GM23338 (cell line): Measurements from ENCODE around the gene GPR176. TPM values are rescaled to one million over a fixed set of nuclear protein-coding genes. Genes with fewer than 3 reads are reported as not detected.

ENCODE experiments used
- ATAC-seq: fragments of 200-7000 bp; cut with Tn5 transposase; 3 replicates; pipeline ENCODE4 v1.9.1; 2020
- DNase-seq: peaks from one replicate; pipeline ENCODE4 v3.0.0-alpha.2; 2015; ENCODE audit warnings: low spot score
- H2AFZ ChIP-seq: fragments of 200-600 bp; sonication (generic); 2 replicates; pipeline ENCODE4 v1.8.0; 2016; ENCODE audit warnings: antibody characterized with exemption, mild to moderate bottlenecking, moderate library complexity
- H3F3A ChIP-seq: fragments of 200-600 bp; sonication (generic); replicated peaks from 2 replicates; pipeline ENCODE4 v1.8.0; 2017; ENCODE audit warnings: antibody characterized with exemption, mixed run types, low read depth
- H3K27ac ChIP-seq: fragments of 200-600 bp; sonication (generic); 2 replicates; pipeline ENCODE4 v1.6.1; 2016; ENCODE audit warnings: low read depth
- H3K27me3 ChIP-seq: fragments of 200-600 bp; sonication (generic); 2 replicates; pipeline ENCODE4 v1.8.0; 2016; ENCODE audit warnings: mild to moderate bottlenecking, mixed run types, moderate library complexity; ENCODE audit not compliant: insufficient read depth
- H3K36me3 ChIP-seq: fragments of 200-600 bp; sonication (generic); 2 replicates; pipeline ENCODE4 v1.8.0; 2016; ENCODE audit warnings: mild to moderate bottlenecking; ENCODE audit not compliant: insufficient read depth
- H3K4me1 ChIP-seq: fragments of 200-600 bp; sonication (generic); 2 replicates; pipeline ENCODE4 v1.8.0; 2016; ENCODE audit warnings: mild to moderate bottlenecking, moderate library complexity; ENCODE audit not compliant: insufficient read depth
- H3K4me2 ChIP-seq: fragments of 200-600 bp; sonication (generic); 2 replicates; pipeline ENCODE4 v1.7.1; 2017; ENCODE audit warnings: mixed run types
- H3K4me3 ChIP-seq: fragments of 200-600 bp; sonication (generic); 2 replicates; pipeline ENCODE4 v1.6.1; 2016; ENCODE audit warnings: mixed run types
- H3K79me2 ChIP-seq: fragments of 200-600 bp; sonication (generic); replicated peaks from 2 replicates; pipeline ENCODE4 v1.8.0; 2017; ENCODE audit warnings: mild to moderate bottlenecking; ENCODE audit not compliant: insufficient read depth
- H3K9me2 ChIP-seq: fragments of 200-600 bp; sonication (generic); 2 replicates; pipeline ENCODE4 v1.8.0; 2017; ENCODE audit not compliant: insufficient read depth
- H4K20me1 ChIP-seq: fragments of 200-600 bp; sonication (generic); replicated peaks from 2 replicates; pipeline ENCODE4 v1.8.0; 2017; ENCODE audit warnings: mild to moderate bottlenecking; ENCODE audit not compliant: insufficient read depth
- H3K27ac Mint-ChIP-seq: 2 replicates; pipeline ENCODE4 v1.8.0; 2020; ENCODE audit warnings: inconsistent platforms, mild to moderate bottlenecking, moderate library complexity, mixed read lengths
- H3K27me3 Mint-ChIP-seq: 3 replicates; pipeline ENCODE4 v1.8.0; 2022; ENCODE audit warnings: low read depth, mild to moderate bottlenecking, moderate library complexity, mixed read lengths, inconsistent platforms; ENCODE audit not compliant: insufficient read depth, poor library complexity
- H3K36me3 Mint-ChIP-seq: 3 replicates; pipeline ENCODE4 v1.8.0; 2021; ENCODE audit warnings: low read depth, mild to moderate bottlenecking, inconsistent platforms, moderate library complexity, mixed read lengths
- H3K4me1 Mint-ChIP-seq: 3 replicates; pipeline ENCODE4 v1.8.0; 2020; ENCODE audit warnings: mild to moderate bottlenecking, inconsistent platforms, mixed read lengths
- H3K4me3 Mint-ChIP-seq: 3 replicates; pipeline ENCODE4 v1.8.0; 2021; ENCODE audit warnings: moderate library complexity, mild to moderate bottlenecking, inconsistent platforms, mixed read lengths
- H3K9me3 Mint-ChIP-seq: 3 replicates; pipeline ENCODE4 v1.8.0; 2020; ENCODE audit warnings: moderate library complexity, mild to moderate bottlenecking, inconsistent platforms, mixed read lengths
- CREB1 ChIP-seq: fragments of 250-450 bp; sonication (Bioruptor Pico); IDR thresholded peaks from 2 replicates; pipeline ENCODE4 v1.5.0; 2020; ENCODE audit warnings: low read depth, mild to moderate bottlenecking, moderate library complexity
- CTCF ChIP-seq, 2 experiments: fragments of 200-600 bp in 1 of 2; sonication (generic) in 1 of 2; conservative IDR thresholded peaks; 2 replicates each; pipeline versions ENCODE4 v1.5.1 to v1.6.1; 2016 to 2017; ENCODE audit warnings: antibody characterized with exemption in 2 of 2, low read depth in 2 of 2, mild to moderate bottlenecking in 2 of 2, moderate library complexity in 1 of 2
- ETS1 ChIP-seq: IDR thresholded peaks from 2 replicates; pipeline ENCODE4 v1.6.1; 2016; ENCODE audit warnings: antibody characterized with exemption
- EZH2 ChIP-seq: fragments of 200-600 bp; sonication (generic); IDR thresholded peaks from one replicate; pipeline ENCODE4 v1.8.0; 2017; ENCODE audit warnings: antibody characterized with exemption, mild to moderate bottlenecking, low read depth; ENCODE audit not compliant: unreplicated experiment
- EZH2phosphoT487 ChIP-seq: fragments of 200-600 bp; sonication (generic); IDR thresholded peaks from one replicate; pipeline ENCODE4 v1.8.1; 2018; ENCODE audit warnings: antibody characterized with exemption; ENCODE audit not compliant: unreplicated experiment
- JUNB ChIP-seq: IDR thresholded peaks from one replicate; pipeline ENCODE4 v1.6.1; 2016; ENCODE audit warnings: antibody characterized with exemption; ENCODE audit not compliant: unreplicated experiment
- NANOG ChIP-seq: IDR thresholded peaks from 2 replicates; pipeline ENCODE4 v1.6.1; 2016; ENCODE audit warnings: antibody characterized with exemption, borderline replicate concordance
- POLR2AphosphoS5 ChIP-seq: IDR thresholded peaks from 2 replicates; pipeline ENCODE4 v1.6.1; 2016; ENCODE audit warnings: antibody characterized with exemption, low read depth
- STAT1 ChIP-seq: IDR thresholded peaks from one replicate; pipeline ENCODE4 v1.6.1; 2016; ENCODE audit warnings: antibody characterized with exemption; ENCODE audit not compliant: unreplicated experiment
- ZNF114 ChIP-seq: fragments of 250-450 bp; sonication (Bioruptor Pico); IDR thresholded peaks from 2 replicates; pipeline ENCODE4 v1.5.0; 2020; ENCODE audit warnings: mild to moderate bottlenecking, moderate library complexity
- ZNF331 ChIP-seq: fragments of 250-450 bp; sonication (Bioruptor Pico); IDR thresholded peaks from 2 replicates; pipeline ENCODE4 v1.5.0; 2020; ENCODE audit warnings: low read depth, mild to moderate bottlenecking, moderate library complexity
- ZNF462 ChIP-seq: fragments of 250-450 bp; sonication (Bioruptor Pico); IDR thresholded peaks from 2 replicates; pipeline ENCODE4 v1.5.0; 2020; ENCODE audit warnings: mild to moderate bottlenecking, moderate library complexity
- polyA plus RNA-seq: library from polyadenylated mRNA; unstranded; fragments of >200 nt; fragmentation: Nextera tagmentation; extraction: Ambion mirVana; gene quantifications from 2 replicates; pipeline ENCODE4 v1.2.1, GENCODE V29; 2016
- total RNA-seq: library from RNA; depleted of rRNA; stranded (reverse); fragments of >200 nt; shearing (Covaris generic); gene quantifications from 2 replicates; pipeline ENCODE4 v1.2.3, GENCODE V29; 2014

The GPR176 gene
- total and polyA plus RNA-seq, 2 experiments from 2014 or later = 60.0 to 248 TPM

GRCh38 chr15:39953521-39953920 is 33.5 kb upstream of the GPR176 start (continued):
- no peak for TF ChIP-seq CTCF (conservative IDR thresholded peaks at IDR 0.05; ENCODE audit: low read depth in 2 of 2)

- H3K27ac ChIP-seq = 0 out of 2 replicates have a peak overlapping the region, but pooled peaks have one; percentile 7
- DNase-seq (no peak), ATAC-seq (peak; percentile 87)
- H3K4me3 Mint-ChIP-seq = no peak overlapping the region
- peaks cover 63% of the 10 kb centered on the region for H3K36me3 ChIP-seq
- no peaks in the 10 kb centered on the region for H3K9me2 ChIP-seq
- H3K9me3 Mint-ChIP-seq = no peaks in the 10 kb centered on the region
- H3K4me1 ChIP-seq = no peaks in the 10 kb centered on the region
- H3K27me3 ChIP-seq = no peaks in the 10 kb centered on the region
- H2AFZ ChIP-seq = no peak overlapping the region
- H3K79me2 ChIP-seq = no peaks in the 10 kb centered on the region
- H3K4me2 ChIP-seq = no peak overlapping the region
- no peak overlapping the region for H3K4me3 ChIP-seq
- H3K27me3 Mint-ChIP-seq = no peaks in the 10 kb centered on the region
- peaks cover 60% of the 10 kb centered on the region for H3K36me3 Mint-ChIP-seq
- no peaks in the 10 kb centered on the region for H3F3A ChIP-seq
- H3K4me1 Mint-ChIP-seq = peaks cover 12% of the 10 kb centered on the region; the same call in 2 of the 3 replicates
- H4K20me1 ChIP-seq = no peaks in the 10 kb centered on the region; the same call in 1 of the 2 replicates
- H3K27ac Mint-ChIP-seq = no peak overlapping the region
- TF ChIP-seq ZNF331 (CRISPR knock-in tag) = no peak
- TF ChIP-seq ZNF462 (CRISPR knock-in tag) = no peak
- TF ChIP-seq EZH2phosphoT487 = no peak
- no peak for TF ChIP-seq CTCF (conservative IDR thresholded peaks at IDR 0.05; ENCODE audit: low read depth in 2 of 2)
- no peak for TF ChIP-seq ZNF114 (CRISPR knock-in tag)
- no peak for TF ChIP-seq STAT1
- TF ChIP-seq CREB1 (CRISPR knock-in tag) = no peak
- no peak for TF ChIP-seq ETS1
- no peak for TF ChIP-seq JUNB
- TF ChIP-seq POLR2AphosphoS5 = no peak
- TF ChIP-seq EZH2 = no peak
- TF ChIP-seq NANOG = no peak
Observed at GRCh38 chr15:39951561-39951960, 31.5 kb upstream of the GPR176 start.
